ENCODE measurements around the gene TNS3. TPM values are rescaled to one million over a fixed set of nuclear protein-coding genes. Genes with fewer than 3 reads are reported as not detected.

Gene TNS3
- total RNA-seq, 1 donor from 2014 or later, result 92.9 TPM

DNA sequence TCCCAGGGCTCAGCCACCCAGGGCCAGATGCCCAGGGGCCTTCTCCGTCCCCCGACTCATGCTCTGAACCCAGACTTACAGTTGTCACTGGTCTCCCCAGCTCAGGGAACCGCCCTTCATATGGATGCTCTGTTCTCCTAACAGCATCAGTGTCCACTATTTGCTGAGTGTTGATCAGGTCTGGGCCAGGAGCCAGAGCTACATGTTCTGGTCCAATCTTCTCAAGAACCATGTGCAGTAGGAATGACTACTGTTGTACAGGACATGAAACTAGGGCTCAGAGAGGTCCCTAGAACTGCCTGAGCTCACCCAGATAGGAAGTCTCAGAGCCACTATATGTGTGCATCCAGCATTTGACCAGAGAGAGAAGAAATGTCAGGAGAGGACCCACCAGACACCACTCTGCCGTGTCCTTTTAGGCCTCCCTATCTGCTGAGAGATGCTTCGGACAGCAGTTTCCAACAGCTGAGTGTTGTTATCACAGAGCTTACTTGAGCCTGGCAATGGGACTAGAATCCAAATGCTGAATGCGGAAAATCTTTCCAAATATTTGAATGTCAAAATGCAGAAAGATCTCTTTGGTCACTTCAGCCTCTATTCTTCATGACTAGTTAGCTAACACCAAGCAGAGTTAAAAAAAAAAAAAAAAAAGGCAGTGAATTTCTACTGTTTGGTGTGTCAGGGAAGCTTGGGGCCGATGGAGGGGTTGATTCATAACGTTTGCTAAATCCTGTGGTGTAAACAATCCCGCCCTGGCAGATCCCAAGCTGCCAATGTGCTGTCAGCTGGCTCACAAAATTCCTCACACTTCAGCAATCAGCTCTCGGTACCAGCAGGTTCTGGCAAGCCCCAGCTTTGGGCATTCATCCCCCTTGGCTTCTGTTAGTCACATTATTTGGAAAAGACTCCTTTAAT is 246.1 kb downstream of the TNS3 start:
- H3K4me3 Mint-ChIP-seq (ENCODE audit: unreplicated experiment), result no peak overlapping the region
- Histone ChIP-seq H3K27ac (ENCODE audit: low read depth, low read length) (no peak overlapping the region), H3K9ac (ENCODE audit: low read length) (no peak overlapping the region)

DNA sequence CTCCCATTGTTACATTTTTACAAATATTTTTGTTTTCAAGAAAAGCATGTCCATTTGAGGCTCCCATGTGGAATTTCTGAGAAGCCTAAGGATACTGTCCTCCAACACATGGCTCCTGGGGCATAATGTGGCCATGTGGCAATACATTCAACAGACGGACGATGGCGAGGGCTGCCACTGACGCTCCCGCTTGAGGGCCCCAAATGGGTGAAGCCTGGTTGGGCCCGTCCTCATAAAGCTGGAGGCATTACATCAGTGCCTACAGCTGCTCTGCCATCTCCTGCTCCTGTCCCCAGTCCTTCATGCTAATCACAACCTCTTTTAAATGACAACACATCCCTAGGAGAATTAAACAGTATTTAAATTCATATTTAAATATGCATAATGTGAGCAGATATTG is 246.8 kb downstream of the TNS3 start:
- Histone ChIP-seq H3K36me3 (ENCODE audit: insufficient read depth, low read length) (peaks cover 3% of the 10 kb centered on the region), H3K9ac (ENCODE audit: low read length) (no peak overlapping the region), H3K4me2 (ENCODE audit: low read length) (no peak overlapping the region), H4K20me1 (ENCODE audit: insufficient read depth, low read length) (peaks cover 37% of the 10 kb centered on the region), H3K27me3 (ENCODE audit: insufficient read depth, low read length) (no peaks in the 10 kb centered on the region), H3K4me1 (ENCODE audit: insufficient read depth, low read length) (peaks cover 5% of the 10 kb centered on the region), H3K4me3 (ENCODE audit: insufficient read depth, low read depth, low read length) (no peak overlapping the region), H3K27ac (ENCODE audit: low read depth, low read length) (no peak overlapping the region), H3K79me2 (ENCODE audit: insufficient read depth, low read length) (no peaks in the 10 kb centered on the region), H2AFZ (ENCODE audit: low read depth, low read length) (no peak overlapping the region), H3K9me3 (ENCODE audit: insufficient read depth, low read depth, low read length) (no peaks in the 10 kb centered on the region)
- DNase-seq (ENCODE audit: low read depth), result no peak
- H3K36me3 Mint-ChIP-seq (ENCODE audit: low read depth, unreplicated experiment), result peaks cover 15% of the 10 kb centered on the region
- H3K4me1 Mint-ChIP-seq (ENCODE audit: low read depth, unreplicated experiment), result peaks cover 22% of the 10 kb centered on the region
- no peak overlapping the region for H3K27ac Mint-ChIP-seq (ENCODE audit: unreplicated experiment)
- H3K9me3 Mint-ChIP-seq (ENCODE audit: unreplicated experiment), result no peaks in the 10 kb centered on the region
- H3K4me3 Mint-ChIP-seq (ENCODE audit: unreplicated experiment), result no peak overlapping the region
- H3K27me3 Mint-ChIP-seq (ENCODE audit: low read depth, unreplicated experiment), result no peaks in the 10 kb centered on the region
- TF ChIP-seq EZH2 (IDR thresholded peaks at IDR 0.05; ENCODE audit: insufficient read depth, low read length), result no peak
- TF ChIP-seq, protein P1, sequence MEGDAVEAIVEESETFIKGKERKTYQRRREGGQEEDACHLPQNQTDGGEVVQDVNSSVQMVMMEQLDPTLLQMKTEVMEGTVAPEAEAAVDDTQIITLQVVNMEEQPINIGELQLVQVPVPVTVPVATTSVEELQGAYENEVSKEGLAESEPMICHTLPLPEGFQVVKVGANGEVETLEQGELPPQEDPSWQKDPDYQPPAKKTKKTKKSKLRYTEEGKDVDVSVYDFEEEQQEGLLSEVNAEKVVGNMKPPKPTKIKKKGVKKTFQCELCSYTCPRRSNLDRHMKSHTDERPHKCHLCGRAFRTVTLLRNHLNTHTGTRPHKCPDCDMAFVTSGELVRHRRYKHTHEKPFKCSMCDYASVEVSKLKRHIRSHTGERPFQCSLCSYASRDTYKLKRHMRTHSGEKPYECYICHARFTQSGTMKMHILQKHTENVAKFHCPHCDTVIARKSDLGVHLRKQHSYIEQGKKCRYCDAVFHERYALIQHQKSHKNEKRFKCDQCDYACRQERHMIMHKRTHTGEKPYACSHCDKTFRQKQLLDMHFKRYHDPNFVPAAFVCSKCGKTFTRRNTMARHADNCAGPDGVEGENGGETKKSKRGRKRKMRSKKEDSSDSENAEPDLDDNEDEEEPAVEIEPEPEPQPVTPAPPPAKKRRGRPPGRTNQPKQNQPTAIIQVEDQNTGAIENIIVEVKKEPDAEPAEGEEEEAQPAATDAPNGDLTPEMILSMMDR (IDR thresholded peaks at IDR 0.05; ENCODE audit: insufficient read depth, low read depth, low read length), result no peak
- FAIRE-seq, result no peak

More for the DNA sequence above, 246.1 kb downstream of the TNS3 start:
- Mint-ChIP-seq H3K36me3 (ENCODE audit: low read depth, unreplicated experiment) (peaks cover 18% of the 10 kb centered on the region), H3K27ac (ENCODE audit: unreplicated experiment) (no peak overlapping the region), H3K4me1 (ENCODE audit: low read depth, unreplicated experiment) (peaks cover 21% of the 10 kb centered on the region), H3K9me3 (ENCODE audit: unreplicated experiment) (no peaks in the 10 kb centered on the region), H3K27me3 (ENCODE audit: low read depth, unreplicated experiment) (no peaks in the 10 kb centered on the region)
- H4K20me1 ChIP-seq (ENCODE audit: insufficient read depth, low read length), result peaks cover 32% of the 10 kb centered on the region
- no peak overlapping the region for H3K4me2 ChIP-seq (ENCODE audit: low read length)
- TF ChIP-seq EZH2 (IDR thresholded peaks at IDR 0.05; ENCODE audit: insufficient read depth, low read length), result no peak
- TF ChIP-seq, protein P1 (IDR thresholded peaks at IDR 0.05; ENCODE audit: insufficient read depth, low read depth, low read length), result no peak
- no peak overlapping the region for H3K4me3 ChIP-seq (ENCODE audit: insufficient read depth, low read depth, low read length)
- peaks cover 3% of the 10 kb centered on the region for H3K36me3 ChIP-seq (ENCODE audit: insufficient read depth, low read length)
- FAIRE-seq, result peak; percentile 63
- H3K27me3 ChIP-seq (ENCODE audit: insufficient read depth, low read length), result no peaks in the 10 kb centered on the region
- no peak overlapping the region for H2AFZ ChIP-seq (ENCODE audit: low read depth, low read length)
- H3K79me2 ChIP-seq (ENCODE audit: insufficient read depth, low read length), result no peaks in the 10 kb centered on the region
- peak; percentile 57 for DNase-seq (ENCODE audit: low read depth)
- H3K4me1 ChIP-seq (ENCODE audit: insufficient read depth, low read length), result peaks cover 5% of the 10 kb centered on the region
- no peaks in the 10 kb centered on the region for H3K9me3 ChIP-seq (ENCODE audit: insufficient read depth, low read depth, low read length)

DNA sequence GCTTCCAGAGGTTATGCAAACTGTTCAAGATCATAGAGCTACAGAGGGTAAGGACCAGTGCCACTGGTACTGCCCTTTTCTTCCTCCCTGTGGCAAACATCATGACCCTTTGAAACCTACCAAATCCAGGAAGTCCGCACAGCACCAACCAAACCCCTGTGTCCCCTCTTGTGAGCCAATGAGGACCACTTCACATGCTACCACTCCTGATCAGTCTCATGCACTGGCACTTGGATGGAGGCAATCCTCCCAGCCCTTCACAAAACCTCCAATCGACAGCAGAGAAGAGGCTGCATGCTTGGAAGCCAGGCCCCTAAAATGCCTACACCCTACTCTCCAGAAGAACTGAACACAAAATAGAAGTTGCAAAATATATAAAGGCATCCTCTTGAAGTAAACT is 248.0 kb downstream of the TNS3 start:
- Histone ChIP-seq H3K4me2 (ENCODE audit: low read length) (no peak overlapping the region), H3K4me3 (ENCODE audit: insufficient read depth, low read depth, low read length) (no peak overlapping the region), H3K9ac (ENCODE audit: low read length) (no peak overlapping the region), H3K4me1 (ENCODE audit: insufficient read depth, low read length) (peaks cover 13% of the 10 kb centered on the region), H4K20me1 (ENCODE audit: insufficient read depth, low read length) (peaks cover 37% of the 10 kb centered on the region), H3K79me2 (ENCODE audit: insufficient read depth, low read length) (no peaks in the 10 kb centered on the region), H3K27ac (ENCODE audit: low read depth, low read length) (no peak overlapping the region), H3K9me3 (ENCODE audit: insufficient read depth, low read depth, low read length) (no peaks in the 10 kb centered on the region), H3K27me3 (ENCODE audit: insufficient read depth, low read length) (no peaks in the 10 kb centered on the region), H3K36me3 (ENCODE audit: insufficient read depth, low read length) (peaks cover 3% of the 10 kb centered on the region), H2AFZ (ENCODE audit: low read depth, low read length) (no peak overlapping the region)
- no peak for FAIRE-seq
- TF ChIP-seq, protein P1 (IDR thresholded peaks at IDR 0.05; ENCODE audit: insufficient read depth, low read depth, low read length), result no peak
- no peak for TF ChIP-seq EZH2 (IDR thresholded peaks at IDR 0.05; ENCODE audit: insufficient read depth, low read length)
- DNase-seq (ENCODE audit: low read depth), result no peak
- Mint-ChIP-seq H3K4me1 (ENCODE audit: low read depth, unreplicated experiment) (peaks cover 28% of the 10 kb centered on the region), H3K27me3 (ENCODE audit: low read depth, unreplicated experiment) (no peaks in the 10 kb centered on the region), H3K36me3 (ENCODE audit: low read depth, unreplicated experiment) (peaks cover 17% of the 10 kb centered on the region), H3K4me3 (ENCODE audit: unreplicated experiment) (no peak overlapping the region), H3K27ac (ENCODE audit: unreplicated experiment) (no peak overlapping the region), H3K9me3 (ENCODE audit: unreplicated experiment) (no peaks in the 10 kb centered on the region)
